Endothelial cell of umbilical vein (primary cell): ENCODE measurements around the gene CXCL17. TPM values are rescaled to one million over a fixed set of nuclear protein-coding genes. Genes with fewer than 3 reads are reported as not detected.

ENCODE experiments used
- BruUV-seq: library from RNA; stranded (reverse); fragments of 400-500 nt; replicated peaks from 2 replicates; lab custom pipeline; 2021; lab: Mats Ljungman, UMichigan
- CTCF ChIA-PET: fragments of 300-600, 350-600 bp; sonication (Branson Sonifier 250); formaldehyde crosslinking; loops from one replicate; lab custom pipeline; 2021; ENCODE audit warnings: antibody characterized with exemption, inconsistent platforms; lab: Charles Lee
- POLR2A ChIA-PET: fragments of 300-600, 350-600 bp; sonication (Branson Sonifier 250); formaldehyde crosslinking; loops from one replicate; lab custom pipeline; 2021; ENCODE audit warnings: antibody characterized with exemption, inconsistent platforms; lab: Charles Lee
- DNase-seq: peaks from one replicate; pipeline ENCODE4 v3.0.0-alpha.2; 2011; ENCODE audit warnings: low read depth, low spot score
- FAIRE-seq: peaks from 2 replicates; lab custom pipeline; 2011; peaks lifted over from hg19 to GRCh38; lab: Jason Lieb, UNC
- H2AFZ ChIP-seq: 2 replicates; pipeline ENCODE4 v1.6.0; 2012; ENCODE audit warnings: low read depth, low read length, control low read depth, inconsistent platforms
- H3K27ac ChIP-seq: 2 replicates; pipeline ENCODE4 v1.5.1; 2011; ENCODE audit warnings: low read depth, mild to moderate bottlenecking, control low read depth, low read length, moderate library complexity; ENCODE audit not compliant: insufficient read depth
- H3K27me3 ChIP-seq, 2 experiments: 2 replicates each; pipeline versions ENCODE4 v1.6.0 to v1.6.1; 2011; ENCODE audit warnings: low read length in 2 of 2, mixed read lengths in 1 of 2; ENCODE audit not compliant: control insufficient read depth in 2 of 2, insufficient read depth in 2 of 2
- H3K36me3 ChIP-seq, 2 experiments: 2 replicates in 1 of 2; 3 replicates in 1 of 2; pipeline ENCODE4 v1.5.1; 2011; ENCODE audit warnings: low read length in 2 of 2, mild to moderate bottlenecking in 1 of 2, moderate library complexity in 1 of 2; ENCODE audit not compliant: control insufficient read depth in 2 of 2, insufficient read depth in 2 of 2; ENCODE audit errors: extremely low read depth in 1 of 2
- H3K4me1 ChIP-seq: 3 replicates; pipeline ENCODE4 v1.5.1; 2011; ENCODE audit warnings: mild to moderate bottlenecking, low read length; ENCODE audit not compliant: control insufficient read depth, insufficient read depth; ENCODE audit errors: extremely low read depth
- H3K4me2 ChIP-seq: 2 replicates; pipeline ENCODE4 v1.6.1; 2011; ENCODE audit warnings: low read length, control low read depth, mixed read lengths; ENCODE audit not compliant: insufficient read depth
- H3K4me3 ChIP-seq, 3 experiments: fragments of 200-600 bp in 1 of 3; sonication (generic), shearing (Covaris generic) in 1 of 3; replicated peaks in 1 of 3; 2 replicates each; pipeline ENCODE4 v1.5.1; 2011 to 2016; ENCODE audit warnings: control low read depth in 3 of 3, low read length in 3 of 3, mild to moderate bottlenecking in 2 of 3, inconsistent platforms in 1 of 3, low read depth in 1 of 3, moderate library complexity in 1 of 3; ENCODE audit not compliant: insufficient read depth in 1 of 3
- H3K79me2 ChIP-seq: 2 replicates; pipeline ENCODE4 v1.6.0; 2012; ENCODE audit warnings: low read length, inconsistent platforms; ENCODE audit not compliant: control insufficient read depth, insufficient read depth
- H3K9ac ChIP-seq: replicated peaks from 2 replicates; pipeline ENCODE3; 2011; ENCODE audit warnings: low read length, control low read depth; ENCODE audit not compliant: insufficient read depth; ENCODE audit errors: extremely low read depth
- H3K9me1 ChIP-seq: replicated peaks from 3 replicates; pipeline ENCODE4 v1.6.0; 2011; ENCODE audit warnings: mild to moderate bottlenecking, low read length; ENCODE audit not compliant: control insufficient read depth, insufficient read depth; ENCODE audit errors: extremely low read depth
- H3K9me3 ChIP-seq: replicated peaks from 2 replicates; pipeline ENCODE4 v1.5.1; 2012; ENCODE audit warnings: low read length, inconsistent platforms; ENCODE audit not compliant: control insufficient read depth, insufficient read depth
- H4K20me1 ChIP-seq: replicated peaks from 2 replicates; pipeline ENCODE3; 2011; ENCODE audit warnings: mild to moderate bottlenecking, low read length; ENCODE audit not compliant: control insufficient read depth, insufficient read depth; ENCODE audit errors: extremely low read depth
- FOS ChIP-seq: IDR thresholded peaks from 2 replicates; pipeline ENCODE4 v1.6.1; 2011; ENCODE audit warnings: mild to moderate bottlenecking, low read length, moderate library complexity, borderline replicate concordance; ENCODE audit not compliant: insufficient read depth
- JUN ChIP-seq: IDR thresholded peaks from 2 replicates; pipeline ENCODE4 v1.6.1; 2011; ENCODE audit warnings: borderline replicate concordance, low read depth; ENCODE audit not compliant: insufficient read length, insufficient read depth
- MAX ChIP-seq: IDR thresholded peaks from 2 replicates; pipeline ENCODE4 v1.6.1; 2011; ENCODE audit not compliant: insufficient read depth, insufficient read length
- POLR2A ChIP-seq: IDR thresholded peaks from 2 replicates; pipeline ENCODE4 v1.6.1; 2012; ENCODE audit warnings: low read depth, mild to moderate bottlenecking, control low read depth, low read length
- dilution Hi-C: fragments of 300-500 bp; cut with MboI; formaldehyde crosslinking; loops from one replicate; pipeline ENCODE4 v1.15.0; 2019; ENCODE audit warnings: low sequenced_read_pairs; ENCODE audit not compliant: extremely low pct_ligation_motif_present
- intact Hi-C: fragments of 100-400 bp; cut with micrococcal nuclease; formaldehyde crosslinking; loops from one replicate; pipeline ENCODE4 v1.10.0; 2022
- polyA plus RNA-seq, 4 experiments: library from polyadenylated mRNA; depleted of rRNA in 3 of 4; stranded (reverse) in 3 of 4; unstranded in 1 of 4; fragments of >200 nt; gene quantifications; 2 replicates each; pipeline versions ENCODE4 v1.2.1 to v1.2.3, GENCODE V29; 2011 to 2012; ENCODE audit warnings: missing spikeins in 1 of 4
- total RNA-seq: library from RNA; stranded (reverse); gene quantifications from 2 replicates; pipeline ENCODE4 v1.2.3, GENCODE V29; 2021

CXCL17 gene
- total and polyA plus RNA-seq, 2 donors (not counting 3 experiments of a cell fraction or from before 2014, with no cell fraction given) = not detected

- no peak for TF ChIP-seq FOS
- peak; percentile 63 for TF ChIP-seq MAX
- Histone ChIP-seq H3K4me3 (peak overlapping the region; percentile 25 to 52 (median 49)), H3K9me3 (no peaks in the 10 kb centered on the region), H3K4me2 (peak overlapping the region; percentile 81), H2AFZ (peak overlapping the region; percentile 97), H3K36me3 (no peaks in the 10 kb centered on the region), H3K27me3 (no peaks in the 10 kb centered on the region), H4K20me1 (no peaks in the 10 kb centered on the region), H3K79me2 (no peaks in the 10 kb centered on the region), H3K9me1 (no peaks in the 10 kb centered on the region), H3K4me1 (peaks cover 29% of the 10 kb centered on the region), H3K27ac (peak overlapping the region; percentile 55), H3K9ac (peak overlapping the region; percentile 27)
- TSS peak; percentile 12 for BruUV-seq
- ChIA-PET POLR2A (interaction anchor here (0.7 kb wide), 1 partner anchor 181 kb away, joined by 3 read pairs; the partner anchor contains the start of gene GSK3A), CTCF (interaction anchor here (0.7 to 3.7 kb wide), 8 partner anchors 9 to 1959 kb away, joined by 3 to 28 read pairs (median 11); no protein-coding TSS in a partner anchor)
- intact Hi-C loops = loop anchor here (1.0 kb wide), 3 partner anchors 10 to 26 kb away; no protein-coding TSS in a partner anchor
- DNase-seq (peak; percentile 88), FAIRE-seq (peak; percentile 91)
- dilution Hi-C loops = no loop called here
Measured at GRCh38 chr19:42423462-42424344, 19.0 kb downstream of the CXCL17 start.

- TF ChIP-seq POLR2A (peak; percentile 22), JUN (no peak)
Measured at GRCh38 chr19:42422901-42423461, 19.8 kb downstream of the CXCL17 start.

More at GRCh38 chr19:42422901-42423461, 19.8 kb downstream of the CXCL17 start:
- Histone ChIP-seq H3K4me1 (peaks cover 29% of the 10 kb centered on the region), H3K79me2 (no peaks in the 10 kb centered on the region), H4K20me1 (no peaks in the 10 kb centered on the region), H3K9me3 (no peaks in the 10 kb centered on the region), H3K27me3 (no peaks in the 10 kb centered on the region), H2AFZ (peak overlapping the region; percentile 79), H3K36me3 (no peaks in the 10 kb centered on the region), H3K9ac (peak overlapping the region; percentile 27), H3K4me3 (peak overlapping the region; percentile 25 to 52 (median 49)), H3K9me1 (no peaks in the 10 kb centered on the region), H3K4me2 (peak overlapping the region; percentile 81), H3K27ac (peak overlapping the region; percentile 55)
- intact Hi-C loops (loop anchor here (1.0 kb wide), 3 partner anchors 10 to 26 kb away; no protein-coding TSS in a partner anchor), dilution Hi-C loops (no loop called here)
- no peak for DNase-seq
- CTCF ChIA-PET = interaction anchor here (0.7 to 3.7 kb wide), 7 partner anchors 10 to 1959 kb away, joined by 3 to 28 read pairs (median 15); no protein-coding TSS in a partner anchor
- BruUV-seq = no TSS peak
- FAIRE-seq = peak; percentile 52
- POLR2A ChIA-PET = interaction anchor here (0.7 kb wide), 1 partner anchor 180 kb away, joined by 3 read pairs; the partner anchor contains the start of gene GSK3A
